Middle frontal gyrus (tissue), 1 donor: Measurements from ENCODE around the gene GPR33.
"Not testable (repeated sequence)": the region's sequence is repeated elsewhere in the genome, so short reads cannot be mapped to it uniquely, and the experiment has no call there.

Experiments used
- DNase-seq: peaks from one replicate; pipeline ENCODE4 v3.0.0-alpha.2; 2015; ENCODE audit warnings: low spot score; ENCODE audit errors: extremely low spot score

The GPR33 gene

GRCh38 chr14:31461545-31461944, 26.3 kb downstream of the GPR33 start:
- DNase-seq = no peak

GRCh38 chr14:31457665-31458659, 29.9 kb downstream of the GPR33 start:
- DNase-seq = no peak

GRCh38 chr14:31456841-31457664, 30.8 kb downstream of the GPR33 start, which contains the start of gene DTD2:
Gene DTD2, minus strand, starts transcription at chr14:31457506. Its CDS starts 113 bp downstream, at chr14:31457393.
- peak; percentile 99 for DNase-seq

- peak; percentile 27 for DNase-seq
These were observed 37.7 kb downstream of the GPR33 start for GRCh38 chr14:31449971-31450610.

- DNase-seq = no peak
These were observed 38.7 kb downstream of the GPR33 start for GRCh38 chr14:31449136-31449535.

- DNase-seq = no peak
These were observed 42.1 kb downstream of the GPR33 start for GRCh38 chr14:31445703-31446102.

- DNase-seq = no peak
These were observed 45.6 kb downstream of the GPR33 start for GRCh38 chr14:31442284-31442683.

- no peak for DNase-seq
These were observed 46.3 kb downstream of the GPR33 start for GRCh38 chr14:31441273-31442111.

- DNase-seq = no peak
These were observed 47.6 kb downstream of the GPR33 start for GRCh38 chr14:31440280-31440679.

GRCh38 chr14:31439561-31439960, 48.3 kb downstream of the GPR33 start:
- no peak for DNase-seq

GRCh38 chr14:31437045-31437691, 50.7 kb downstream of the GPR33 start:
- not testable (repeated sequence) for DNase-seq

GRCh38 chr14:31435276-31435675, 52.6 kb downstream of the GPR33 start:
- no peak for DNase-seq
